ENCODE results near the gene ACP4.
A peak's percentile ranks its signal among the peaks of the same experiment; 100 is the strongest.

The ACP4 gene

GRCh38 chr19:50826492-50827240, 36.5 kb downstream of the ACP4 start:
- DNase-seq, result no peak

GRCh38 chr19:50827476-50827875, 37.3 kb downstream of the ACP4 start:
- DNase-seq, result no peak

GRCh38 chr19:50829801-50830200, 39.6 kb downstream of the ACP4 start:
- DNase-seq, result no peak

- DNase-seq, result no peak
Measured at GRCh38 chr19:50830266-50831025, 40.2 kb downstream of the ACP4 start.

- no peak for DNase-seq
Measured at GRCh38 chr19:50831026-50831396, 40.8 kb downstream of the ACP4 start.

GRCh38 chr19:50832666-50833065, 42.5 kb downstream of the ACP4 start:
- no peak for DNase-seq

- no peak for DNase-seq
Measured at GRCh38 chr19:50833117-50833801, 43.0 kb downstream of the ACP4 start, which contains the start of gene KLK15. Gene KLK15 (minus strand): TSS chr19:50833574. CDS start chr19:50831492, 2,082 bp downstream.

GRCh38 chr19:50833802-50834167, 43.6 kb downstream of the ACP4 start:
- no peak for DNase-seq

GRCh38 chr19:50835103-50835784, 45.0 kb downstream of the ACP4 start:
- DNase-seq, result no peak

GRCh38 chr19:50835785-50836542, 45.7 kb downstream of the ACP4 start:
- DNase-seq, result peak; percentile 60

GRCh38 chr19:50836543-50837195, 46.5 kb downstream of the ACP4 start:
- DNase-seq, result no peak

GRCh38 chr19:50837300-50837699, 47.1 kb downstream of the ACP4 start:
- DNase-seq, result no peak

- no peak for DNase-seq
Measured at GRCh38 chr19:50838239-50838638, 48.0 kb downstream of the ACP4 start.

GRCh38 chr19:50839712-50840655, 49.8 kb downstream of the ACP4 start:
- no peak for DNase-seq

GRCh38 chr19:50842130-50842529, 51.9 kb downstream of the ACP4 start:
- no peak for DNase-seq

- DNase-seq, result no peak
Measured at GRCh38 chr19:50843205-50843604, 53.0 kb downstream of the ACP4 start.

GRCh38 chr19:50843701-50844221, 53.5 kb downstream of the ACP4 start:
- no peak for DNase-seq

- no peak for DNase-seq
Measured at GRCh38 chr19:50844296-50844935, 54.2 kb downstream of the ACP4 start.
